Measurements from ENCODE around the gene RYR1. TPM values are rescaled to one million over a fixed set of nuclear protein-coding genes. Genes with fewer than 3 reads are reported as not detected.
"Not testable (repeated sequence)": the region's sequence is repeated elsewhere in the genome, so short reads cannot be mapped to it uniquely, and the experiment has no call there.

The RYR1 gene
- total and polyA plus RNA-seq, 2 experiments from 2014 or later, result under 0.01 TPM; not detected in 1

DNA sequence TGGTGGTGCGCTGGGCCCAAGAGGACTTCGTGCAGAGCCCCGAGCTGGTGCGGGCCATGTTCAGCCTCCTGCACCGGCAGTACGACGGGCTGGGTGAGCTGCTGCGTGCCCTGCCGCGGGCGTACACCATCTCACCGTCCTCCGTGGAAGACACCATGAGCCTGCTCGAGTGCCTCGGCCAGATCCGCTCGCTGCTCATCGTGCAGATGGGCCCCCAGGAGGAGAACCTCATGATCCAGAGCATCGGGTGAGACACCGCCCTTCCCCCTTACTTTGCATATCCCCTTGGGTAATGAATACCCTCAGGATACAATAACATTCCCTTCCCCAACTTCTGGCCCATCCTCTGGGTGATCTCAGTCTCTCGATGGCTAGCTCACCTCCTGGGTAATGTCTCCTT is 60.9 kb downstream of the RYR1 start:
- Histone ChIP-seq H3K27me3 (replicated peaks; ENCODE audit: insufficient read depth) (peaks cover 6% of the 10 kb centered on the region; the same call in 1 of the 2 replicates), H3K79me2 (ENCODE audit: insufficient read depth) (no peaks in the 10 kb centered on the region), H3K4me3 (no peak overlapping the region), H3K4me2 (ENCODE audit: unreplicated experiment) (no peak overlapping the region), H2AFZ (no peak overlapping the region), H3K4me1 (ENCODE audit: insufficient read depth) (no peaks in the 10 kb centered on the region), H3K9me2 (ENCODE audit: insufficient read depth) (no peaks in the 10 kb centered on the region), H3K36me3 (ENCODE audit: low read depth) (no peaks in the 10 kb centered on the region), H3F3A (ENCODE audit: insufficient read depth) (no peaks in the 10 kb centered on the region), H3K9me3 (ENCODE audit: low read depth) (no peaks in the 10 kb centered on the region), H4K20me1 (ENCODE audit: insufficient read depth) (no peaks in the 10 kb centered on the region), H3K9ac (no peak overlapping the region), H3K27ac (no peak overlapping the region)
- no peak for TF ChIP-seq EZH2 (IDR thresholded peaks at IDR 0.05; ENCODE audit: insufficient read depth, poor library complexity, severe bottlenecking)
- no peak for TF ChIP-seq EZH2phosphoT487 (IDR thresholded peaks at IDR 0.05; ENCODE audit: insufficient read depth, low read depth)
- no peak for DNase-seq
- 61 to 72% methylated on average over 15 to 21 of the region's 21 CpGs for WGBS, 2 experiments (ENCODE audit: low coverage in 1 of 2, low lambda C conversion rate in 2 of 2, missing lambda C conversion rate in 2 of 2)
- in situ Hi-C loops (cut with MboI), result no loop called here

DNA sequence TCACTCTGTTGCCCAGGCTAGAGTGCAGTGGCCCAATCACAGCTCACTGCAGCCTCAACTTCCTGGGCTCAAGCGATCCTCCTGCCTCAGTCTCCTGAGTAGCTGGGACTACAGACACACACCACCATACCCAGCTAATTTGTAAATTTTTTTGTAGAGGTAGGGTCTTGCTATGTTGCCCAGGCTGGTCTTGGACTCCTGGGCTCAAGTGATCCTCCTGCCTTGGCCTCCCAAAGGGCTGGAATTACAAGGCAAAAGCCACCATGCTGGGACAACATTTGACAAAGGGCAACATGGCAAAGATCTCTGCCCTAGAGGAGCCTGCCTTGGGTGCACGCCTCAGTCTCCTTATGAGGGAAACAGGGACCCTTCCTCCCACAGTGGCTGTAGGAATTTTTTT is 61.9 kb downstream of the RYR1 start:
- in situ Hi-C loops (cut with MboI); H3F3A ChIP-seq (ENCODE audit: insufficient read depth): not testable (repeated sequence)
- 40 to 48% methylated on average over 2 of the region's 2 CpGs for WGBS, 2 experiments (ENCODE audit: low coverage in 1 of 2, low lambda C conversion rate in 2 of 2, missing lambda C conversion rate in 2 of 2)

DNA sequence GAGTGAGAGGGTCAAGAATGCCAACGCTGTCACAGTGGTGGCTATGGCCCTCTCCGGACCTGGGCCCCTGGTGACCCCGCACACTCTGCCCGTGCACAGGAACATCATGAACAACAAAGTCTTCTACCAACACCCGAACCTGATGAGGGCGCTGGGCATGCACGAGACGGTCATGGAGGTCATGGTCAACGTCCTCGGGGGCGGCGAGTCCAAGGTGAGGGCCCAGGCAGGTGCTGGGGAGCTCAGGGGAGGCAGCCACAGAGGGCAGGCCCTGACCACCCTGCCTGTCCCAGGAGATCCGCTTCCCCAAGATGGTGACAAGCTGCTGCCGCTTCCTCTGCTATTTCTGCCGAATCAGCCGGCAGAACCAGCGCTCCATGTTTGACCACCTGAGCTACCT is 62.6 kb downstream of the RYR1 start:
- no peaks in the 10 kb centered on the region for H3K9me2 ChIP-seq (ENCODE audit: insufficient read depth)
- no peak overlapping the region for H3K4me3 ChIP-seq
- in situ Hi-C loops (cut with MboI), result no loop called here
- no peaks in the 10 kb centered on the region for H3K36me3 ChIP-seq (ENCODE audit: low read depth)
- no peak overlapping the region for H3K4me2 ChIP-seq (ENCODE audit: unreplicated experiment)
- WGBS, 2 experiments (ENCODE audit: low coverage in 1 of 2, low lambda C conversion rate in 2 of 2, missing lambda C conversion rate in 2 of 2), result 74 to 75% methylated on average over 16 to 17 of the region's 17 CpGs
- no peaks in the 10 kb centered on the region for H4K20me1 ChIP-seq (ENCODE audit: insufficient read depth)
- no peak overlapping the region for H3K27ac ChIP-seq
- H3K9ac ChIP-seq, result no peak overlapping the region
- H3K27me3 ChIP-seq (replicated peaks; ENCODE audit: insufficient read depth), result peaks cover 5% of the 10 kb centered on the region; the same call in 1 of the 2 replicates
- H2AFZ ChIP-seq, result no peak overlapping the region
- no peak for TF ChIP-seq EZH2 (IDR thresholded peaks at IDR 0.05; ENCODE audit: insufficient read depth, poor library complexity, severe bottlenecking)
- TF ChIP-seq EZH2phosphoT487 (IDR thresholded peaks at IDR 0.05; ENCODE audit: insufficient read depth, low read depth), result no peak
- no peaks in the 10 kb centered on the region for H3F3A ChIP-seq (ENCODE audit: insufficient read depth)
- no peaks in the 10 kb centered on the region for H3K9me3 ChIP-seq (ENCODE audit: low read depth)
- no peaks in the 10 kb centered on the region for H3K79me2 ChIP-seq (ENCODE audit: insufficient read depth)
- DNase-seq, result no peak
- no peaks in the 10 kb centered on the region for H3K4me1 ChIP-seq (ENCODE audit: insufficient read depth)

More for the DNA sequence above, 61.9 kb downstream of the RYR1 start:
- not testable (repeated sequence) for H4K20me1 ChIP-seq (ENCODE audit: insufficient read depth); H3K4me1 ChIP-seq (ENCODE audit: insufficient read depth); H3K27ac ChIP-seq; H3K9me3 ChIP-seq (ENCODE audit: low read depth); H3K27me3 ChIP-seq (replicated peaks; ENCODE audit: insufficient read depth); H3K9me2 ChIP-seq (ENCODE audit: insufficient read depth); H3K79me2 ChIP-seq (ENCODE audit: insufficient read depth); DNase-seq; H3K4me3 ChIP-seq; H3K36me3 ChIP-seq (ENCODE audit: low read depth); H3K4me2 ChIP-seq (ENCODE audit: unreplicated experiment); H3K9ac ChIP-seq; H2AFZ ChIP-seq

DNA sequence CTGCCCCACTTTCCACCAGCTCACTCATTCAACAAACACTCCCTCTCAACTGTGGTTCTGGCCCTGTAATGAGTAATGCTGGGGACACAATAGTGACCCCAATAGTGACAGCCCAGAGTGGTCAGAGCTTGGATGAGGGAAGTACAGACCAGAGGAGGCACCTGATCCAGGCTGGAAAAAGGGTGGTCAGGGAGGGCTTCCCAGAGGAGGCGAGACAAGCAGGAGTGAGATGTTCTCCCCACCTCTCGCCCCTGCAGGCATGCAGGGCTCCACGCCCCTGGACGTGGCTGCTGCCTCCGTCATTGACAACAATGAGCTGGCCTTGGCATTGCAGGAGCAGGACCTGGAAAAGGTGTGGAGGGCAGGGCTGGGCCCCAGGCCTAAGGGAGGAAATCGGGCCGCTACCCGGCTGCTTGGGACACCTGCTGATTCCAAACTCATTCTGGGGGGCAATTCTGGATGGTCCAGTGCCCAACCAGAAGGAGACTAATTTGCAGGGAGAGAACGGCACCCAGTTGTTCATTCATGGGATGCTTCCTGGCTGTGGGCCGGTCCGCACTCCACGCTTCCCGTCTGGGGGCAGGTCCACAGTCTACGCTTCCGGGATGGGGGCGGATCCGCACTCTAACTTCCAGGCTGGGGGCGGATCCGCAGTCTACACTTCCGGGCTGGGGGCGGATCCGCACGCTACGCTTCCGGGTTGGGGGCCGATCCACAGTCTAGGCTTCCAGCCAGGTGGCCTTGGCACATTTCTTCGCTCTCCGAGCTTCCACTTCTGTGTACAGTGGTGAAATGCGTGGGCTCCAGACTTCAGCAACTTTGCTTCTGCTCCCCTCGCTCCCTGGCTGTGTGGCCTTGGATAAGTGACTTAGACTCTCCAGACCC is 63.4 kb downstream of the RYR1 start:
- H3K4me3 ChIP-seq, result no peak overlapping the region
- no peaks in the 10 kb centered on the region for H3K9me3 ChIP-seq (ENCODE audit: low read depth)
- TF ChIP-seq EZH2 (IDR thresholded peaks at IDR 0.05; ENCODE audit: insufficient read depth, poor library complexity, severe bottlenecking) (no peak), EZH2phosphoT487 (IDR thresholded peaks at IDR 0.05; ENCODE audit: insufficient read depth, low read depth) (no peak)
- H3K4me2 ChIP-seq (ENCODE audit: unreplicated experiment), result no peak overlapping the region
- H3F3A ChIP-seq (ENCODE audit: insufficient read depth), result no peaks in the 10 kb centered on the region
- in situ Hi-C loops (cut with MboI), result no loop called here
- H3K27me3 ChIP-seq (replicated peaks; ENCODE audit: insufficient read depth), result no peaks in the 10 kb centered on the region; the same call in 1 of the 2 replicates
- no peak for DNase-seq
- H4K20me1 ChIP-seq (ENCODE audit: insufficient read depth), result no peaks in the 10 kb centered on the region
- 68 to 76% methylated on average over 21 to 30 of the region's 30 CpGs for WGBS, 2 experiments (ENCODE audit: low coverage in 1 of 2, low lambda C conversion rate in 2 of 2, missing lambda C conversion rate in 2 of 2)
- H2AFZ ChIP-seq, result no peak overlapping the region
- H3K79me2 ChIP-seq (ENCODE audit: insufficient read depth), result no peaks in the 10 kb centered on the region
- H3K4me1 ChIP-seq (ENCODE audit: insufficient read depth), result no peaks in the 10 kb centered on the region
- no peaks in the 10 kb centered on the region for H3K9me2 ChIP-seq (ENCODE audit: insufficient read depth)
- H3K27ac ChIP-seq, result no peak overlapping the region
- H3K36me3 ChIP-seq (ENCODE audit: low read depth), result no peaks in the 10 kb centered on the region
- no peak overlapping the region for H3K9ac ChIP-seq

Data from GM23248 (cell line).